GM12878 (cell line): ENCODE results near the gene FUT8. TPM values are rescaled to one million over a fixed set of nuclear protein-coding genes. Genes with fewer than 3 reads are reported as not detected.

Experiments used
- ATAC-seq: fragments of 200-7000 bp; cut with Tn5 transposase; 3 replicates; pipeline ENCODE4 v1.9.1; 2020; ENCODE audit warnings: mild to moderate bottlenecking, moderate library complexity
- BruUV-seq: library from RNA; stranded (reverse); fragments of 400-500 nt; replicated peaks from 2 replicates; lab custom pipeline; 2021; lab: Mats Ljungman, UMichigan
- CTCF ChIA-PET: fragments of 300-600 bp; sonication (Branson Sonifier 250); formaldehyde crosslinking; extraction: SDS; loops from one replicate; lab custom pipeline; 2021; ENCODE audit warnings: inconsistent platforms; lab: Yijun Ruan, JAX
- POLR2A ChIA-PET: fragments of 350-600 bp; formaldehyde crosslinking; extraction: SDS; loops from one replicate; lab custom pipeline; 2021; ENCODE audit warnings: inconsistent platforms; lab: Charles Lee
- RAD21 ChIA-PET: fragments of 300-600 bp; sonication (Branson Sonifier 250); formaldehyde crosslinking; loops from one replicate; lab custom pipeline; 2023; ENCODE audit warnings: antibody characterized with exemption; ENCODE audit not compliant: unreplicated experiment; lab: Charles Lee
- SMC1A ChIA-PET: fragments of 300-600 bp; sonication (Branson Sonifier 250); formaldehyde crosslinking; loops from one replicate; lab custom pipeline; 2023; ENCODE audit not compliant: unreplicated experiment, uncharacterized antibody; lab: Charles Lee
- DNase-seq: peaks from one replicate; pipeline ENCODE4 v3.0.0-alpha.2; 2011; ENCODE audit warnings: low read depth, low spot score
- FAIRE-seq: peaks from 3 replicates; lab custom pipeline; 2011; peaks lifted over from hg19 to GRCh38; lab: Jason Lieb, UNC
- H2AFZ ChIP-seq: 2 replicates; pipeline ENCODE4 v1.6.0; 2011; ENCODE audit warnings: low read depth, low read length, control low read depth; ENCODE audit not compliant: control insufficient read depth
- H3K27ac ChIP-seq: 2 replicates; pipeline ENCODE4 v1.5.1; 2011; ENCODE audit warnings: control low read depth; ENCODE audit not compliant: control insufficient read depth, insufficient read depth
- H3K27me3 ChIP-seq, 2 experiments: replicated peaks in 1 of 2; 2 replicates each; pipeline versions ENCODE4 v1.6.0 to v1.6.1; 2011; ENCODE audit warnings: low read length in 1 of 2; ENCODE audit not compliant: control insufficient read depth in 2 of 2, insufficient read depth in 2 of 2
- H3K36me3 ChIP-seq, 2 experiments: 2 replicates each; pipeline ENCODE4 v1.5.1; 2011; ENCODE audit warnings: low read length in 1 of 2; ENCODE audit not compliant: control insufficient read depth in 2 of 2, insufficient read depth in 2 of 2
- H3K4me1 ChIP-seq: 2 replicates; pipeline ENCODE4 v1.6.1; 2011; ENCODE audit warnings: mild to moderate bottlenecking, low read length, moderate library complexity, mixed read lengths; ENCODE audit not compliant: control insufficient read depth, insufficient read depth
- H3K4me2 ChIP-seq: 2 replicates; pipeline ENCODE4 v1.6.0; 2011; ENCODE audit warnings: control low read depth; ENCODE audit not compliant: control insufficient read depth, insufficient read depth
- H3K4me3 ChIP-seq: fragments of 200-600 bp; sonication (generic); 2 replicates; pipeline ENCODE4 v1.5.1; 2016
- H3K79me2 ChIP-seq: 2 replicates; pipeline ENCODE4 v1.6.0; 2011; ENCODE audit warnings: low read length; ENCODE audit not compliant: control insufficient read depth, insufficient read depth
- H3K9ac ChIP-seq: 2 replicates; pipeline ENCODE4 v1.8.0; 2011; ENCODE audit warnings: low read length, control low read depth, mixed read lengths; ENCODE audit not compliant: control insufficient read depth, insufficient read depth
- H3K9me3 ChIP-seq: replicated peaks from 3 replicates; pipeline ENCODE4 v1.5.1; 2011; ENCODE audit warnings: mild to moderate bottlenecking, low read length; ENCODE audit not compliant: control insufficient read depth, insufficient read depth
- H4K20me1 ChIP-seq: 2 replicates; pipeline ENCODE4 v1.6.0; 2011; ENCODE audit not compliant: control insufficient read depth, insufficient read depth
- EED ChIP-seq: sonication (generic); IDR thresholded peaks from 2 replicates; pipeline ENCODE4 v1.6.1; 2016; ENCODE audit warnings: antibody characterized with exemption, low read depth
- FOXM1 ChIP-seq: IDR thresholded peaks from 2 replicates; pipeline ENCODE4 v1.6.1; 2012; ENCODE audit warnings: low read depth, mild to moderate bottlenecking, inconsistent platforms, low read length, moderate library complexity
- IKZF1 ChIP-seq: fragments of 450-650 bp; conservative IDR thresholded peaks from 2 replicates; pipeline ENCODE4 v1.6.1; 2017; ENCODE audit warnings: antibody characterized with exemption, mild to moderate bottlenecking
- IRF4 ChIP-seq: IDR thresholded peaks from 2 replicates; pipeline ENCODE4 v1.6.1; 2011; ENCODE audit warnings: low read depth, low read length
- JUNB ChIP-seq: IDR thresholded peaks from 2 replicates; pipeline ENCODE4 v1.6.1; 2016; ENCODE audit warnings: antibody characterized with exemption, mild to moderate bottlenecking
- MEF2A ChIP-seq: IDR thresholded peaks from 2 replicates; pipeline ENCODE4 v1.6.1; 2011; ENCODE audit warnings: low read depth, mild to moderate bottlenecking, low read length, moderate library complexity; ENCODE audit not compliant: insufficient read depth
- NFIC ChIP-seq: IDR thresholded peaks from 2 replicates; pipeline ENCODE4 v1.6.1; 2012; ENCODE audit warnings: low read depth, mild to moderate bottlenecking, inconsistent platforms, low read length, moderate library complexity
- NFYB ChIP-seq: IDR thresholded peaks from 2 replicates; pipeline ENCODE4 v1.6.1; 2011; ENCODE audit warnings: low read depth, mild to moderate bottlenecking, low read length, improper control_type of control experiment, moderate library complexity; ENCODE audit not compliant: insufficient read depth
- RAD51 ChIP-seq: fragments of 450-650 bp; IDR thresholded peaks from 2 replicates; pipeline ENCODE4 v1.6.1; 2016; ENCODE audit warnings: moderate library complexity, mild to moderate bottlenecking, inconsistent platforms
- RUNX3 ChIP-seq: IDR thresholded peaks from 2 replicates; pipeline ENCODE4 v1.6.1; 2012; ENCODE audit warnings: low read length, inconsistent platforms
- WRNIP1 ChIP-seq: IDR thresholded peaks from 2 replicates; pipeline ENCODE4 v1.6.1; 2011; ENCODE audit warnings: low read depth, low read length, improper control_type of control experiment, borderline replicate concordance
- ZBTB40 ChIP-seq: fragments of 450-650 bp; IDR thresholded peaks from 2 replicates; pipeline ENCODE4 v1.6.1; 2016; ENCODE audit warnings: mild to moderate bottlenecking, moderate library complexity, borderline replicate concordance
- WGBS: methylation state at CpG from one replicate; pipeline ENCODE4 v1.1.6; 2016; ENCODE audit warnings: low lambda C conversion rate; ENCODE audit not compliant: insufficient replicate concordance, insufficient coverage; ENCODE audit errors: missing lambda C conversion rate; 5-methylcytosine and 5-hydroxymethylcytosine counted together
- in situ Hi-C: fragments of 300-500 bp; cut with MboI; formaldehyde crosslinking; loops from 9 replicates; pipeline ENCODE4 v1.14.3; 2018; ENCODE audit warnings: mixed read lengths
- intact Hi-C: fragments of 100-400 bp; cut with micrococcal nuclease; formaldehyde crosslinking; loops from one replicate; pipeline ENCODE4 v1.14.2; 2022; ENCODE audit not compliant: unreplicated experiment
- polyA plus RNA-seq, 11 experiments: library from polyadenylated mRNA; depleted of rRNA in 4 of 11; unstranded in 6 of 11; stranded (reverse) in 5 of 11; fragments of >200 nt; fragmentation: Nextera tagmentation in 4 of 11; fragmentation: Illumina TruSeq in 1 of 11; extraction: Ambion mirVana in 4 of 11; extraction: Trizol in 1 of 11; gene quantifications; 1 replicate in 1 of 11; 2 replicates in 10 of 11; pipeline versions ENCODE4 v1.2.1 to v1.2.3, GENCODE V29; 2011 to 2016; ENCODE audit warnings: inconsistent platforms in 2 of 11, missing spikeins in 2 of 11, low read depth in 1 of 11
- total RNA-seq, 4 experiments: library from RNA; depleted of rRNA in 3 of 4; stranded (reverse); fragments of >200 nt in 3 of 4; fragmentation: Illumina TruSeq in 1 of 4; extraction: Trizol in 1 of 4; gene quantifications; 2 replicates each; pipeline versions ENCODE4 v1.2.1 to v1.2.3, GENCODE V29; 2013 to 2021
- TF ChIP-seq, protein P1 (sequence below): fragments of 450-650 bp; IDR thresholded peaks from 2 replicates; pipeline ENCODE4 v1.6.1; 2017; ENCODE audit warnings: low read depth, mild to moderate bottlenecking, moderate library complexity
- TF ChIP-seq, protein P2 (sequence below): IDR thresholded peaks from 2 replicates; pipeline ENCODE4 v1.6.1; 2011; ENCODE audit warnings: borderline replicate concordance, low read depth, mild to moderate bottlenecking, moderate library complexity, low read length; ENCODE audit not compliant: insufficient read depth, poor library complexity, severe bottlenecking

The FUT8 gene
- total and polyA plus RNA-seq, 10 of the 15 experiments (the other 5 are each of a cell fraction or from before 2014, with no cell fraction given), result 21.3 to 106 (median 66.3) TPM

- CTCF ChIA-PET, result interaction anchor here (0.6 kb wide), 1 partner anchor 239 kb away, joined by 3 read pairs; no protein-coding TSS in a partner anchor
- peaks cover 25% of the 10 kb centered on the region for H3K4me1 ChIP-seq
- FAIRE-seq, result no peak
- peaks cover 5 to 6% of the 10 kb centered on the region in 2 experiments; a peak in 3 of 4 replicates for H3K36me3 ChIP-seq
- peak overlapping the region; percentile 59 for H3K27ac ChIP-seq
- H3K9ac ChIP-seq, result 0 out of 2 replicates have a peak overlapping the region, but pooled peaks have one; percentile 1
- TF ChIP-seq, protein P1, sequence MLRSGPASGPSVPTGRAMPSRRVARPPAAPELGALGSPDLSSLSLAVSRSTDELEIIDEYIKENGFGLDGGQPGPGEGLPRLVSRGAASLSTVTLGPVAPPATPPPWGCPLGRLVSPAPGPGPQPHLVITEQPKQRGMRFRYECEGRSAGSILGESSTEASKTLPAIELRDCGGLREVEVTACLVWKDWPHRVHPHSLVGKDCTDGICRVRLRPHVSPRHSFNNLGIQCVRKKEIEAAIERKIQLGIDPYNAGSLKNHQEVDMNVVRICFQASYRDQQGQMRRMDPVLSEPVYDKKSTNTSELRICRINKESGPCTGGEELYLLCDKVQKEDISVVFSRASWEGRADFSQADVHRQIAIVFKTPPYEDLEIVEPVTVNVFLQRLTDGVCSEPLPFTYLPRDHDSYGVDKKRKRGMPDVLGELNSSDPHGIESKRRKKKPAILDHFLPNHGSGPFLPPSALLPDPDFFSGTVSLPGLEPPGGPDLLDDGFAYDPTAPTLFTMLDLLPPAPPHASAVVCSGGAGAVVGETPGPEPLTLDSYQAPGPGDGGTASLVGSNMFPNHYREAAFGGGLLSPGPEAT, result peak; percentile 18; the same call in 1 of the 2 replicates
- TF ChIP-seq IRF4 (no peak), MEF2A (0 out of 2 replicates have a peak, but pooled peaks have one; percentile 24), WRNIP1 (no peak), RUNX3 (peak; percentile 70), EED (peak; percentile 66), RAD51 (peak; percentile 32; the same call in 1 of the 2 replicates), JUNB (peak; percentile 36), NFYB (no peak), IKZF1 (peak; percentile 15; the same call in 1 of the 2 replicates), FOXM1 (peak; percentile 27; the same call in 1 of the 2 replicates), ZBTB40 (no peak), NFIC (peak; percentile 63)
- TF ChIP-seq, protein P2, sequence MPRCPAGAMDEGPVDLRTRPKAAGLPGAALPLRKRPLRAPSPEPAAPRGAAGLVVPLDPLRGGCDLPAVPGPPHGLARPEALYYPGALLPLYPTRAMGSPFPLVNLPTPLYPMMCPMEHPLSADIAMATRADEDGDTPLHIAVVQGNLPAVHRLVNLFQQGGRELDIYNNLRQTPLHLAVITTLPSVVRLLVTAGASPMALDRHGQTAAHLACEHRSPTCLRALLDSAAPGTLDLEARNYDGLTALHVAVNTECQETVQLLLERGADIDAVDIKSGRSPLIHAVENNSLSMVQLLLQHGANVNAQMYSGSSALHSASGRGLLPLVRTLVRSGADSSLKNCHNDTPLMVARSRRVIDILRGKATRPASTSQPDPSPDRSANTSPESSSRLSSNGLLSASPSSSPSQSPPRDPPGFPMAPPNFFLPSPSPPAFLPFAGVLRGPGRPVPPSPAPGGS, result peak; percentile 55
- H3K4me3 ChIP-seq, result peak overlapping the region; percentile 30
- POLR2A ChIA-PET, result interaction anchor here (0.7 to 1.2 kb wide), 3 partner anchors 12 to 22 kb away, joined by 3 to 5 read pairs (median 3); no protein-coding TSS in a partner anchor
- H3K27me3 ChIP-seq, result no peaks in the 10 kb centered on the region
- 10% methylated on average over 5 of the region's 5 CpGs for WGBS
- SMC1A ChIA-PET, result interaction anchor here (0.6 to 1.6 kb wide), 8 partner anchors 10 to 132 kb away, joined by 3 to 6 read pairs (median 4); no protein-coding TSS in a partner anchor
- RAD21 ChIA-PET, result interaction anchor here (0.6 to 1.2 kb wide), 4 partner anchors 9 to 97 kb away, joined by 3 to 5 read pairs (median 3); no protein-coding TSS in a partner anchor
- in situ Hi-C loops (no loop called here), intact Hi-C loops (loop anchor here (10.0 kb wide), 1 partner anchor 246 kb away; no protein-coding TSS in a partner anchor)
- H3K79me2 ChIP-seq, result peaks cover 70% of the 10 kb centered on the region
- H2AFZ ChIP-seq, result peak overlapping the region; percentile 13; the same call in 1 of the 2 replicates
- peak; percentile 53 for DNase-seq
- no TSS peak for BruUV-seq
- no peaks in the 10 kb centered on the region for H4K20me1 ChIP-seq
- H3K4me2 ChIP-seq, result peak overlapping the region; percentile 73; the same call in 1 of the 2 replicates
- peak; percentile 94 for ATAC-seq
- H3K9me3 ChIP-seq, result no peaks in the 10 kb centered on the region
Observed at GRCh38 chr14:65471038-65471878, 58.7 kb downstream of the FUT8 start.
